ENCODE measurements around the gene RNASE9.

DNA sequence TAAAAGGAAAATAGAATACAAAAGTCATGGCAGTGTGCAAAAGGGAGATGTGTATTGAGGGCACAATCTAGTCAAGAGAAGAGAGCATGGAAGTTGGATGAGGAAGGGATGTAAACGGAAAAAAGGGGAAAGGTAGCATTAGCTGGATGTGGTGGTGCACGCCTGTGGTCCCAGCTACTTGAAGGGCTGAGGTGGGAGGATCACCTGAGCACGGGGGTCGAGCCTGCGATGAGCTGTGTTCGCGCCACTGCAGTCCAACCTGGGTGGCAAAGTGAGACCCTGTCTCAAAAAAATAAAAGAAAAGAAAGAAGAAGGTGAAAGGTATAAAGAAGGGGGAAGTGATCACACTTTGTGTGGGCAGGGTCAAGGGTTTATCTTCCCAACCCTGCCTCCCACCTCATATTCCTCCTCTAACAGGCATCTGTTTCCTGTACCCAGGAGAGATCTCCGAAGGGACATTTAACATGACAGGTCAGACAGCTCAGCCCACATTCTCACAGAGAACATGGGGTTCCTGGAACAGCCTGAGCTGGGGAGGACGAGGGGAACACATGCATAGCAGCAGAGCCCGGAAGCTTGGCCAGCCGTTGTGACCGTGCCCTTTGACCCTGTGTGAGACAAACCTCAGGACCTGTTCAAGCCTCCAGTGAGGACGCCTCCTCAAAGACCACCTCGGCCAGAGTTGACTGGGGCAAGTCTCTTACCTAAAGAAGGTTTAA, 18.1 kb upstream of the RNASE9 start:
- TF ChIP-seq, protein P1, sequence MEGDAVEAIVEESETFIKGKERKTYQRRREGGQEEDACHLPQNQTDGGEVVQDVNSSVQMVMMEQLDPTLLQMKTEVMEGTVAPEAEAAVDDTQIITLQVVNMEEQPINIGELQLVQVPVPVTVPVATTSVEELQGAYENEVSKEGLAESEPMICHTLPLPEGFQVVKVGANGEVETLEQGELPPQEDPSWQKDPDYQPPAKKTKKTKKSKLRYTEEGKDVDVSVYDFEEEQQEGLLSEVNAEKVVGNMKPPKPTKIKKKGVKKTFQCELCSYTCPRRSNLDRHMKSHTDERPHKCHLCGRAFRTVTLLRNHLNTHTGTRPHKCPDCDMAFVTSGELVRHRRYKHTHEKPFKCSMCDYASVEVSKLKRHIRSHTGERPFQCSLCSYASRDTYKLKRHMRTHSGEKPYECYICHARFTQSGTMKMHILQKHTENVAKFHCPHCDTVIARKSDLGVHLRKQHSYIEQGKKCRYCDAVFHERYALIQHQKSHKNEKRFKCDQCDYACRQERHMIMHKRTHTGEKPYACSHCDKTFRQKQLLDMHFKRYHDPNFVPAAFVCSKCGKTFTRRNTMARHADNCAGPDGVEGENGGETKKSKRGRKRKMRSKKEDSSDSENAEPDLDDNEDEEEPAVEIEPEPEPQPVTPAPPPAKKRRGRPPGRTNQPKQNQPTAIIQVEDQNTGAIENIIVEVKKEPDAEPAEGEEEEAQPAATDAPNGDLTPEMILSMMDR (IDR thresholded peaks at IDR 0.05), result no peak
- no peak for TF ChIP-seq POLR2A (IDR thresholded peaks at IDR 0.05)

Measured in testis (tissue), 2 donors.